CD4-positive, CD25-positive, alpha-beta regulatory T cell (primary cell): ENCODE results near the gene NDUFA6. TPM values are rescaled to one million over a fixed set of nuclear protein-coding genes. Genes with fewer than 3 reads are reported as not detected.
A peak's percentile ranks its signal among the peaks of the same experiment; 100 is the strongest.
"Not testable (repeated sequence)": the region's sequence is repeated elsewhere in the genome, so short reads cannot be mapped to it uniquely, and the experiment has no call there.

Experiments
- ATAC-seq, 2 donors: fragments of 150-1000 bp; cut with Tn5 transposase; one replicate each; pipeline ENCODE4 v1.10.0; 2021; ENCODE audit warnings: low read depth in 2 of 2, moderate number of reproducible peaks in 2 of 2, moderate library complexity in 1 of 2
- DNase-seq, 3 donors: peaks; one replicate each; pipeline versions ENCODE4 v3.0.0 to v3.0.0-alpha.2; 2012 to 2022; ENCODE audit warnings: mixed read lengths in 1 of 3
- H3K27ac ChIP-seq: one replicate; pipeline ENCODE4 v1.7.0; 2013; ENCODE audit warnings: mild to moderate bottlenecking, low read length; ENCODE audit not compliant: insufficient read depth, poor library complexity, severe bottlenecking
- H3K27me3 ChIP-seq: one replicate; pipeline ENCODE4 v1.7.0; 2013; ENCODE audit warnings: low read length; ENCODE audit not compliant: control insufficient read depth, insufficient read depth
- H3K36me3 ChIP-seq: one replicate; pipeline ENCODE4 v1.7.0; 2013; ENCODE audit warnings: mild to moderate bottlenecking, low read length, moderate library complexity; ENCODE audit not compliant: control insufficient read depth, insufficient read depth
- H3K4me1 ChIP-seq: 2 replicates; pipeline ENCODE4 v1.7.0; 2013; ENCODE audit warnings: mild to moderate bottlenecking, low read length; ENCODE audit not compliant: insufficient read depth, control insufficient read depth, poor library complexity, severe bottlenecking
- H3K4me3 ChIP-seq: one replicate; pipeline ENCODE4 v1.7.0; 2013; ENCODE audit warnings: low read depth, mild to moderate bottlenecking, low read length, moderate library complexity
- H3K9me3 ChIP-seq, 2 experiments: 1 replicate in 1 of 2; 2 replicates in 1 of 2; pipeline ENCODE4 v1.7.0; 2013; ENCODE audit warnings: low read length in 2 of 2, mild to moderate bottlenecking in 1 of 2, moderate library complexity in 1 of 2; ENCODE audit not compliant: control insufficient read depth in 2 of 2
- H3K27ac Mint-ChIP-seq, 3 donors: one replicate each; pipeline ENCODE4 v1.8.0; 2020 to 2022; ENCODE audit warnings: mild to moderate bottlenecking in 3 of 3, mixed read lengths in 3 of 3, moderate library complexity in 2 of 3
- H3K27me3 Mint-ChIP-seq: one replicate; pipeline ENCODE4 v1.8.0; 2022; ENCODE audit warnings: mild to moderate bottlenecking, mixed read lengths
- H3K36me3 Mint-ChIP-seq: one replicate; pipeline ENCODE4 v1.8.0; 2020; ENCODE audit warnings: mixed read lengths
- H3K4me1 Mint-ChIP-seq, 4 donors: one replicate each; pipeline ENCODE4 v1.8.0; 2020 to 2022; ENCODE audit warnings: mixed read lengths in 4 of 4, mild to moderate bottlenecking in 1 of 4
- H3K4me3 Mint-ChIP-seq, 4 donors: one replicate each; pipeline ENCODE4 v1.8.0; 2020 to 2022; ENCODE audit warnings: mild to moderate bottlenecking in 4 of 4, mixed read lengths in 4 of 4, moderate library complexity in 3 of 4
- H3K9me3 Mint-ChIP-seq, 7 donors: one replicate each; pipeline ENCODE4 v1.8.0; 2020 to 2022; ENCODE audit warnings: mixed read lengths in 7 of 7, mild to moderate bottlenecking in 3 of 7, moderate library complexity in 2 of 7
- polyA plus RNA-seq, 4 donors: library from polyadenylated mRNA; unstranded; fragments of 300-500 nt; fragmentation: Illumina TruSeq; gene quantifications; one replicate each; pipeline ENCODE4 v1.2.3, GENCODE V29; 2021
- total RNA-seq: library from RNA; stranded (reverse); gene quantifications from one replicate; pipeline ENCODE4 v1.2.3, GENCODE V29; 2022

Gene NDUFA6
- total and polyA plus RNA-seq, 5 donors from 2014 or later, result 60.2 to 216 (median 156) TPM

- peaks cover 28 to 42% (median 35%) of the 10 kb centered on the region in 4 donors for H3K4me1 Mint-ChIP-seq
- not testable (repeated sequence) for DNase-seq, H3K36me3 ChIP-seq, H3K36me3 Mint-ChIP-seq, H3K9me3 Mint-ChIP-seq, H3K9me3 ChIP-seq, H3K4me3 ChIP-seq, H3K27ac Mint-ChIP-seq, H3K27me3 ChIP-seq, ATAC-seq, H3K4me3 Mint-ChIP-seq, H3K27me3 Mint-ChIP-seq, H3K27ac ChIP-seq
- peaks cover 24% of the 10 kb centered on the region for H3K4me1 ChIP-seq
These were observed 33.0 kb upstream of the NDUFA6 start for GRCh38 chr22:42123529-42123928.

GRCh38 chr22:42120231-42121021 lies 29.9 kb upstream of the NDUFA6 start:
- Histone ChIP-seq H3K4me1 (peaks cover 24% of the 10 kb centered on the region), H3K27ac (peak overlapping the region; percentile 61), H3K4me3 (peak overlapping the region; percentile 86)
- H3K27me3 Mint-ChIP-seq, H3K36me3 ChIP-seq, H3K27me3 ChIP-seq, H3K36me3 Mint-ChIP-seq, H3K9me3 ChIP-seq: not testable (repeated sequence)
- peaks cover 29 to 44% (median 38%) of the 10 kb centered on the region in 4 donors for H3K4me1 Mint-ChIP-seq
- DNase-seq (peak in 2 of 3 donors; percentile 50 to 83), ATAC-seq (peak; percentile 77)
- H3K27ac Mint-ChIP-seq, result peak overlapping the region; percentile 89 to 99 (median 89)
- peaks cover 0 to 13% (median 3%) of the 10 kb centered on the region in 7 donors for H3K9me3 Mint-ChIP-seq
- peak overlapping the region; percentile 61 to 88 (median 74) for H3K4me3 Mint-ChIP-seq

- ATAC-seq (no peak), DNase-seq (no peak)
- H3K4me1 ChIP-seq, result peaks cover 23% of the 10 kb centered on the region
- peaks cover 8 to 19% of the 10 kb centered on the region in 2 experiments for H3K9me3 ChIP-seq
- no peaks in the 10 kb centered on the region for H3K27me3 Mint-ChIP-seq
- no peaks in the 10 kb centered on the region for H3K27me3 ChIP-seq
- H3K4me3 ChIP-seq, result no peak overlapping the region
- H3K36me3 ChIP-seq, result no peaks in the 10 kb centered on the region
- H3K27ac ChIP-seq, result no peak overlapping the region
- H3K27ac Mint-ChIP-seq, result peak overlapping the region in 1 of 3 donors; percentile 89
- peaks cover 27 to 38% (median 31%) of the 10 kb centered on the region in 4 donors for H3K4me1 Mint-ChIP-seq
- no peak overlapping the region for H3K4me3 Mint-ChIP-seq
- peaks cover 0 to 21% (median 4%) of the 10 kb centered on the region in 7 donors for H3K9me3 Mint-ChIP-seq
- peaks cover 12% of the 10 kb centered on the region for H3K36me3 Mint-ChIP-seq
These were observed 26.4 kb upstream of the NDUFA6 start for GRCh38 chr22:42116848-42117424.

GRCh38 chr22:42115420-42115830 lies 24.9 kb upstream of the NDUFA6 start:
- not testable (repeated sequence) for H3K4me3 Mint-ChIP-seq, H3K4me3 ChIP-seq, H3K27me3 ChIP-seq, DNase-seq, ATAC-seq, H3K27me3 Mint-ChIP-seq, H3K4me1 ChIP-seq, H3K36me3 ChIP-seq, H3K27ac ChIP-seq
- H3K9me3 ChIP-seq, result peaks cover 8 to 19% of the 10 kb centered on the region in 2 experiments
- peak overlapping the region in 1 of 3 donors; percentile 46 for H3K27ac Mint-ChIP-seq
- peaks cover 14 to 23% (median 19%) of the 10 kb centered on the region in 4 donors for H3K4me1 Mint-ChIP-seq
- H3K9me3 Mint-ChIP-seq, result peaks cover 0 to 21% (median 4%) of the 10 kb centered on the region in 7 donors
- H3K36me3 Mint-ChIP-seq, result peaks cover 12% of the 10 kb centered on the region

GRCh38 chr22:42114721-42115120 lies 24.1 kb upstream of the NDUFA6 start:
- Mint-ChIP-seq H3K9me3 (peaks cover 0 to 21% (median 4%) of the 10 kb centered on the region in 7 donors), H3K36me3 (peaks cover 12% of the 10 kb centered on the region), H3K4me3 (no peak overlapping the region), H3K27me3 (no peaks in the 10 kb centered on the region), H3K27ac (no peak overlapping the region), H3K4me1 (peaks cover 9 to 16% (median 13%) of the 10 kb centered on the region in 4 donors)
- Histone ChIP-seq H3K4me1 (peaks cover 1% of the 10 kb centered on the region), H3K27me3 (no peaks in the 10 kb centered on the region), H3K4me3 (no peak overlapping the region), H3K36me3 (no peaks in the 10 kb centered on the region), H3K9me3 (peaks cover 8 to 19% of the 10 kb centered on the region in 2 experiments), H3K27ac (no peak overlapping the region)
- DNase-seq (peak in 1 of 3 donors; percentile 30), ATAC-seq (no peak)

GRCh38 chr22:42112793-42113192 lies 22.2 kb upstream of the NDUFA6 start:
- not testable (repeated sequence) for H3K4me1 ChIP-seq, H3K4me3 ChIP-seq, H3K4me3 Mint-ChIP-seq, DNase-seq, H3K36me3 ChIP-seq, ATAC-seq, H3K27ac ChIP-seq, H3K4me1 Mint-ChIP-seq, H3K27me3 ChIP-seq, H3K27me3 Mint-ChIP-seq, H3K27ac Mint-ChIP-seq
- H3K36me3 Mint-ChIP-seq, result peaks cover 12% of the 10 kb centered on the region
- H3K9me3 ChIP-seq, result peaks cover 8 to 19% of the 10 kb centered on the region in 2 experiments
- peaks cover 0 to 21% (median 4%) of the 10 kb centered on the region in 7 donors for H3K9me3 Mint-ChIP-seq

GRCh38 chr22:42111798-42112197 lies 21.2 kb upstream of the NDUFA6 start:
- Mint-ChIP-seq H3K36me3 (peaks cover 12% of the 10 kb centered on the region), H3K9me3 (peaks cover 0 to 20% (median 4%) of the 10 kb centered on the region in 7 donors), H3K4me1 (peaks cover 0 to 6% (median 2%) of the 10 kb centered on the region in 4 donors), H3K4me3 (no peak overlapping the region), H3K27ac (peak overlapping the region in 1 of 3 donors; percentile 72), H3K27me3 (no peaks in the 10 kb centered on the region)
- peaks cover 8 to 19% of the 10 kb centered on the region in 2 experiments for H3K9me3 ChIP-seq
- no peak for ATAC-seq
- H3K27ac ChIP-seq, result no peak overlapping the region
- no peaks in the 10 kb centered on the region for H3K27me3 ChIP-seq
- no peaks in the 10 kb centered on the region for H3K4me1 ChIP-seq
- no peaks in the 10 kb centered on the region for H3K36me3 ChIP-seq
- DNase-seq, result no peak
- H3K4me3 ChIP-seq, result no peak overlapping the region
